Ectodermal cell (in vitro differentiated cells): ENCODE results near the gene THOC7.

Experiments
- H3K27ac ChIP-seq: 2 replicates; pipeline ENCODE4 v1.7.0; 2013; ENCODE audit warnings: mild to moderate bottlenecking, low read depth, low read length; ENCODE audit not compliant: insufficient read depth, poor library complexity, severe bottlenecking
- H3K27me3 ChIP-seq: 2 replicates; pipeline ENCODE4 v1.7.0; 2013; ENCODE audit warnings: mild to moderate bottlenecking, low read length; ENCODE audit not compliant: insufficient read depth, control insufficient read depth, poor library complexity, severe bottlenecking
- H3K36me3 ChIP-seq: one replicate; pipeline ENCODE4 v1.7.0; 2013; ENCODE audit warnings: low read length; ENCODE audit not compliant: control insufficient read depth, insufficient read depth
- H3K4me1 ChIP-seq: one replicate; pipeline ENCODE4 v1.7.0; 2013; ENCODE audit warnings: low read length; ENCODE audit not compliant: control insufficient read depth, insufficient read depth
- H3K4me3 ChIP-seq: 2 replicates; pipeline ENCODE4 v1.7.0; 2013; ENCODE audit warnings: low read depth, low read length, control low read depth; ENCODE audit not compliant: insufficient read depth
- H3K9me3 ChIP-seq: 2 replicates; pipeline ENCODE4 v1.7.0; 2013; ENCODE audit warnings: mild to moderate bottlenecking, low read length, moderate library complexity; ENCODE audit not compliant: control insufficient read depth
- WGBS, 2 experiments: methylation state at CpG; one replicate each; pipeline ENCODE4 v1.1.7; 2013; ENCODE audit warnings: missing lambda C conversion rate in 2 of 2; 5-methylcytosine and 5-hydroxymethylcytosine counted together

THOC7 gene

GRCh38 chr3:63878394-63879060 is 14.9 kb upstream of the THOC7 start:
- Histone ChIP-seq H3K36me3 (no peaks in the 10 kb centered on the region), H3K27me3 (no peaks in the 10 kb centered on the region), H3K4me1 (peaks cover 16% of the 10 kb centered on the region), H3K4me3 (no peak overlapping the region), H3K27ac (no peak overlapping the region), H3K9me3 (no peaks in the 10 kb centered on the region)
- WGBS, 2 experiments = 62 to 72% methylated on average over 2 of the region's 2 CpGs

- H3K36me3 ChIP-seq = no peaks in the 10 kb centered on the region
- no peak overlapping the region for H3K4me3 ChIP-seq
- H3K27me3 ChIP-seq = no peaks in the 10 kb centered on the region
- H3K9me3 ChIP-seq = no peaks in the 10 kb centered on the region
- 79 to 82% methylated on average over 3 of the region's 3 CpGs for WGBS, 2 experiments
- peaks cover 16% of the 10 kb centered on the region for H3K4me1 ChIP-seq
- H3K27ac ChIP-seq = no peak overlapping the region
Observed at GRCh38 chr3:63877737-63878393, 14.3 kb upstream of the THOC7 start.

- WGBS, 2 experiments = 83% methylated on average over 3 of the region's 3 CpGs; no CpG with 5 or more reads in 1 of the 2 experiments
- Histone ChIP-seq H3K9me3 (no peaks in the 10 kb centered on the region), H3K27me3 (no peaks in the 10 kb centered on the region), H3K4me3 (no peak overlapping the region), H3K36me3 (no peaks in the 10 kb centered on the region), H3K27ac (no peak overlapping the region), H3K4me1 (peaks cover 22% of the 10 kb centered on the region)
Observed at GRCh38 chr3:63876260-63876659, 12.7 kb upstream of the THOC7 start.

- H3K9me3 ChIP-seq = no peaks in the 10 kb centered on the region
- H3K4me3 ChIP-seq = no peak overlapping the region
- WGBS, 2 experiments = 91 to 93% methylated on average over 2 of the region's 2 CpGs
- no peak overlapping the region for H3K27ac ChIP-seq
- no peaks in the 10 kb centered on the region for H3K36me3 ChIP-seq
- peaks cover 22% of the 10 kb centered on the region for H3K4me1 ChIP-seq
- H3K27me3 ChIP-seq = no peaks in the 10 kb centered on the region
Observed at GRCh38 chr3:63875510-63875909, 11.9 kb upstream of the THOC7 start.

DNA sequence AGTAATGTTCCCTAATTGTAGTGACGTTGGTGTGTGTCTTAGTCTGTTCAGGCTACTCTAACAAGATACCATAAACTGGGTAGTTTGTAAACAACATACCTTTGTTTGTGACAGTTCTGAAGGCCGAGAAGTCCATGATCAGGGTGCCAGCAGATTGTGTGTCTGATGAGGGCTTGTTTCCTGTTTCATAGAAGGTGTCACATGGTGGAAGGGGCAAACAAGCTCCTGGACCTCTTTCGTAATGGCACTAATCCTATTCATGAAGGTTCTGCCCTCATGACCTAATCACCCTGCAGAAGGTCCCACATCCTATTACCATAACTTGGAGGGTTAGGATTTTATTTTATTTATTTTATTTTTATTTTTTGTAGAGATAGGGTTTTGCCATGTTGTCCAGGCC is 11.2 kb upstream of the THOC7 start:
- 89 to 92% methylated on average over 2 to 3 of the region's 3 CpGs for WGBS, 2 experiments
- Histone ChIP-seq H3K27ac (no peak overlapping the region), H3K4me3 (no peak overlapping the region), H3K36me3 (no peaks in the 10 kb centered on the region), H3K4me1 (peaks cover 22% of the 10 kb centered on the region), H3K27me3 (no peaks in the 10 kb centered on the region), H3K9me3 (no peaks in the 10 kb centered on the region)

DNA sequence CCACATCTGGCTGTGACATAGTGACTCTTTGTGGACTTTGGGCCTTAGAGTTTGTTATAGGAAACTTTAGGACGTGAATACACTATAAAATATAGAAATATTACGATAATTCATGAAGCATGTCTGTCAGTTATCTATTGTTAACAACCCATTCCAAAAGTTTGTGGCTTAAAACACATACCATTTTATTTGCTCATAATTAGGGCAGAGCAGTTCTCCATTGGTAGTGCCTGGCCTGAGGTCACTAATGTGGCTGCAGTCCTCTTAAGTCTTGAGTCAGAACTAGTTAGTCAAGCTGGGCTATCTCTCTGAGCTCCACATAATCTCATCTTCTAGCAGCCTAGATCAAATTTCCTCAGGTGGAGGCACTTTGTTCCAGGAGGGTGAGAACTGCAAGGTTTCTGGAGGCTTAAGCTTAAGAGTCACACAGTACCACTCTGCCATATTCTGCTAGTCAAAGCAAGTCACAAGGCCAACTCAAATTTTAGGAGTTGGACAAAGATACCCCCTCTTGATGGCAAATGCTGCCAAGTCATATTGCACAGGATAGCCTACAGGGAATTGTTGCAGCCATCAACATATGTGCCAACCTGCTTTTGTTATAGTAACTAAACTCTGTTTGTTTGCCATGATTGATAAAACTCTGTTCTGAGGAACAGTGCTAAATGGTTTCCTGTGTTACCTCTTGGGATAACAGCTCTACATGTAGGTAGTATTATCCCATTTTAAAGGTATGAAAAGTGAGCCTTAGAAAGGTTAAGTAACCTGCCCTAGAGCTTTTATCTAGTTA is 8.7 kb upstream of the THOC7 start:
- Histone ChIP-seq H3K36me3 (no peaks in the 10 kb centered on the region), H3K27ac (no peak overlapping the region), H3K4me1 (peaks cover 6% of the 10 kb centered on the region), H3K9me3 (no peaks in the 10 kb centered on the region), H3K4me3 (no peak overlapping the region), H3K27me3 (no peaks in the 10 kb centered on the region)
- 100% methylated on average over 2 of the region's 2 CpGs for WGBS, 2 experiments

DNA sequence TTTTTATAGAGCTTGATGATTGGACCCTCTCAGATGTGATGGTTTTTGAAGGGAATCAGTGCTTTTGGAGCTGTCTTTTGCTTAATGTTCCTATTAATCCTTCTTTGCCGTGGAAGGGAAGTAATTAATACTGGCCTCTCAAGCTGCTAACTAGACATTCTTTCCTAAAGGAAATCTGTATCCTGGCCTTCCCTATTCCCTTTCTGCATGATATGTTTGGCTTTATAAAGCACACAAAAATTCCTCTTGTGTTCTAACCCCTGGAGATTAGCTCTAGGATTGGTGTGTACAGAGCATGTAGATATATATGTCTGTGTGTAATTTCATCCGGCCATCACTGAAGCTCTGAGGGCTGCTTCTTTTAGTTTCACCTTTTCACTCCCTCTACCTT is 7.0 kb upstream of the THOC7 start:
- no peaks in the 10 kb centered on the region for H3K27me3 ChIP-seq

DNA sequence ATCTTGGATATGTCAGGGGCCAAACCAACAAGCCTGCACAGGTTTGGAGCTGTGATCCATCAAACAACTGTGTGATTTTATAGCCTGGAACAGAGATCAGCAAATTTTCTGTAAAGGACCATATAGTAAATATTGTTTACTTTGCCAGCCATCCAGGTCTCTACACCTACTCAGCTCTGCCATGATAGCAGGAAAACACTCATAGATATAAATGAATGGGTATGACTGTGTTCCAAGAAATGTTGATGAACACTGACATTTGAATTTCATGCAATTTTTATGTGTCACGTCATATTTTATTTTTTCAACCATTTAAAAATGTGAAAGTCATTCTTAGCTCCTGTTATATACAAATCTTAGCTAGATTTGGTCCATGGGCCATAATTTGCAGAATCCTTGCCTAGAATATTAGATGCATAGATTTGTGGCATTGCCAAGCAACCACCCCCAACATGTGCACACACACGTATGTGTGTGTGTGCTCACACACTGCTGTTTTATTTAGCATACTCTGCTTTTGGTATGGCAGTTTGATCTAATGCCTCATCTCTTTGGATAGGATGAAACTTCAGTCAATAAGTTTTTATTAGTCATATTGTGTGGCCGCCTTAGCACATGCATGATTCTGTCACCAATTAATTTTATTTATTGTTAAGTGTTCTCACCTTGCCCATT is 6.5 kb upstream of the THOC7 start:
- no peaks in the 10 kb centered on the region for H3K27me3 ChIP-seq
- H3K4me1 ChIP-seq = peaks cover 6% of the 10 kb centered on the region
- no peak overlapping the region for H3K4me3 ChIP-seq
- H3K36me3 ChIP-seq = no peaks in the 10 kb centered on the region
- no peaks in the 10 kb centered on the region for H3K9me3 ChIP-seq
- H3K27ac ChIP-seq = no peak overlapping the region
- 93 to 97% methylated on average over 3 of the region's 3 CpGs for WGBS, 2 experiments

More for the DNA sequence above, 7.0 kb upstream of the THOC7 start:
- Histone ChIP-seq H3K9me3 (no peaks in the 10 kb centered on the region), H3K4me1 (peaks cover 6% of the 10 kb centered on the region), H3K36me3 (no peaks in the 10 kb centered on the region), H3K27ac (no peak overlapping the region), H3K4me3 (no peak overlapping the region)
- WGBS, 2 experiments = 91 to 100% methylated on average over 1 to 2 of the region's 2 CpGs

DNA sequence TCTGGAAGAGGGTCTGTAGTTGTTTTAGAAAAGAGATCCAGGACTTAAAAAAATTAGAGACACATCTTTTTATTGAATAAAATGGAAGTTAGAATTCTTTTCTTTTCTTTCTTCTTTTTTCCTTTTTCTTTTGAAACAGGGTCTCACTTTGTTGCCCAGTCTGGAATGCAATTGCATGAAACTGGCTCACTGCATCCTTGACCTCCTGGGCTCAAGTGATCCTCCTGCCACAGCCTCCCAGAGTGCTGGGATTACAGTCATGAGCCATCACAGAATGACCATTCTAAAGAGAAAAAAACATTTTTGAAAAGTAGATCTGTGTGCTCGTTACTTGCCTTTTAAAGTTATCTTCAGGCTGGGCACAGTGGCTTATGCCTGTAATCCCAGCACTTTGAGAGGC is 3.6 kb upstream of the THOC7 start:
- Histone ChIP-seq H3K36me3 (no peaks in the 10 kb centered on the region), H3K9me3 (no peaks in the 10 kb centered on the region), H3K27me3 (no peaks in the 10 kb centered on the region), H3K4me3 (no peak overlapping the region), H3K4me1 (peaks cover 3% of the 10 kb centered on the region), H3K27ac (no peak overlapping the region)
- 89 to 92% methylated on average over 1 of the region's 1 CpG for WGBS, 2 experiments

DNA sequence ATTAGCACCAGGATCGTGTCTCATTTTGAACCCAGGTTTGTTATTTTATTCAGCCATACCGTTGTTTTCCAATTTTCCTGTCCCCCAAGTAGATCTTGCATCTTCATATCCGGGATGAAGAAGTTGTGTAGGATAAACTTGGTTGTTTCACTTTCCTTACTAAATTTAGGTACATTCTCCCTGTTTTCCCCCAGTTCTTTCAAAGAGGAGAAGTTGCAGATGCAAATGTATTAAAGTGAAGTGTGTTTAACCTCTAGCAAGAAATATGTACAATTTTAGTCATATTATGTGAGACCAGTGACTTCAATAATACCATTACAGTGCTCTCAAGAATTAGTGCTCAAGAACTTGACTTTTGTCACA is 1.3 kb upstream of the THOC7 start:
- Histone ChIP-seq H3K9me3 (no peaks in the 10 kb centered on the region), H3K27me3 (no peaks in the 10 kb centered on the region), H3K36me3 (no peaks in the 10 kb centered on the region), H3K27ac (no peak overlapping the region), H3K4me3 (peak overlapping the region; percentile 72), H3K4me1 (no peaks in the 10 kb centered on the region)
- WGBS, 2 experiments = 50 to 54% methylated on average over 1 to 3 of the region's 3 CpGs
